GM18517 (cell line): ENCODE data around the gene CDH13.

ENCODE experiments used
- ATAC-seq: cut with Tn5 transposase; IDR thresholded peaks from one replicate; pipeline ENCODE4 v1.9.1; 2021; ENCODE audit warnings: mild to moderate bottlenecking, moderate library complexity; ENCODE audit not compliant: unreplicated experiment

CDH13 gene

GRCh38 chr16:83682116-83682867 lies 1055.5 kb downstream of the CDH13 start:
- ATAC-seq = no peak

- no peak for ATAC-seq
These were observed 1056.1 kb downstream of the CDH13 start for GRCh38 chr16:83682868-83683235.

GRCh38 chr16:83685615-83686165 lies 1058.9 kb downstream of the CDH13 start:
- ATAC-seq = no peak

- no peak for ATAC-seq
These were observed 1060.0 kb downstream of the CDH13 start for GRCh38 chr16:83686726-83687125.

GRCh38 chr16:83689385-83689831 lies 1062.6 kb downstream of the CDH13 start:
- ATAC-seq = no peak

GRCh38 chr16:83692224-83692623 lies 1065.5 kb downstream of the CDH13 start:
- ATAC-seq = no peak

- no peak for ATAC-seq
These were observed 1072.2 kb downstream of the CDH13 start for GRCh38 chr16:83698964-83699363.

- no peak for ATAC-seq
These were observed 1073.0 kb downstream of the CDH13 start for GRCh38 chr16:83699817-83700216.

GRCh38 chr16:83700918-83701317 lies 1074.1 kb downstream of the CDH13 start:
- ATAC-seq = no peak

GRCh38 chr16:83701494-83701893 lies 1074.7 kb downstream of the CDH13 start:
- no peak for ATAC-seq

- no peak for ATAC-seq
These were observed 1077.9 kb downstream of the CDH13 start for GRCh38 chr16:83704656-83705055.

- no peak for ATAC-seq
These were observed 1079.1 kb downstream of the CDH13 start for GRCh38 chr16:83705856-83706255.

GRCh38 chr16:83706394-83706793 lies 1079.6 kb downstream of the CDH13 start:
- ATAC-seq = no peak

GRCh38 chr16:83711069-83711468 lies 1084.3 kb downstream of the CDH13 start:
- ATAC-seq = no peak

- no peak for ATAC-seq
These were observed 1086.8 kb downstream of the CDH13 start for GRCh38 chr16:83713597-83713996.

GRCh38 chr16:83714286-83714685 lies 1087.5 kb downstream of the CDH13 start:
- no peak for ATAC-seq

- ATAC-seq = no peak
These were observed 1088.6 kb downstream of the CDH13 start for GRCh38 chr16:83715217-83715920.

GRCh38 chr16:83717308-83717707 lies 1090.5 kb downstream of the CDH13 start:
- no peak for ATAC-seq

GRCh38 chr16:83717814-83718213 lies 1091.0 kb downstream of the CDH13 start:
- ATAC-seq = no peak

- no peak for ATAC-seq
These were observed 1093.4 kb downstream of the CDH13 start for GRCh38 chr16:83720213-83720612.

GRCh38 chr16:83720981-83721380 lies 1094.2 kb downstream of the CDH13 start:
- ATAC-seq = no peak

GRCh38 chr16:83721676-83722075 lies 1094.9 kb downstream of the CDH13 start:
- ATAC-seq = no peak
